ENCODE results near the gene PLCE1. TPM values are rescaled to one million over a fixed set of nuclear protein-coding genes. Genes with fewer than 3 reads are reported as not detected.
A peak's percentile ranks its signal among the peaks of the same experiment; 100 is the strongest.

Gene PLCE1
- total RNA-seq, 1 donor from 2014 or later, result 0.84 TPM

- Histone ChIP-seq H3K4me3 (ENCODE audit: insufficient read depth, low read depth, low read length) (no peak overlapping the region), H3K9ac (ENCODE audit: low read length) (no peak overlapping the region), H3K27ac (ENCODE audit: low read depth, low read length) (peak overlapping the region; percentile 44), H3K27me3 (ENCODE audit: insufficient read depth, low read length) (no peaks in the 10 kb centered on the region), H3K9me3 (ENCODE audit: insufficient read depth, low read depth, low read length) (no peaks in the 10 kb centered on the region), H2AFZ (ENCODE audit: low read depth, low read length) (peak overlapping the region; percentile 64), H3K4me2 (ENCODE audit: low read length) (peak overlapping the region; percentile 57), H3K36me3 (ENCODE audit: insufficient read depth, low read length) (no peaks in the 10 kb centered on the region), H3K4me1 (ENCODE audit: insufficient read depth, low read length) (peaks cover 15% of the 10 kb centered on the region), H3K79me2 (ENCODE audit: insufficient read depth, low read length) (no peaks in the 10 kb centered on the region), H4K20me1 (ENCODE audit: insufficient read depth, low read length) (no peaks in the 10 kb centered on the region)
- H3K4me3 Mint-ChIP-seq (ENCODE audit: unreplicated experiment), result no peak overlapping the region
- DNase-seq (ENCODE audit: low read depth) (peak; percentile 20), FAIRE-seq (no peak)
- TF ChIP-seq EZH2 (IDR thresholded peaks at IDR 0.05; ENCODE audit: insufficient read depth, low read length), result no peak
- TF ChIP-seq CTCF (IDR thresholded peaks at IDR 0.05; ENCODE audit: insufficient read depth, low read depth, low read length), result no peak
- H3K9me3 Mint-ChIP-seq (ENCODE audit: unreplicated experiment), result no peaks in the 10 kb centered on the region
- H3K27me3 Mint-ChIP-seq (ENCODE audit: low read depth, unreplicated experiment), result no peaks in the 10 kb centered on the region
- no peaks in the 10 kb centered on the region for H3K36me3 Mint-ChIP-seq (ENCODE audit: low read depth, unreplicated experiment)
- peaks cover 9% of the 10 kb centered on the region for H3K4me1 Mint-ChIP-seq (ENCODE audit: low read depth, unreplicated experiment)
- H3K27ac Mint-ChIP-seq (ENCODE audit: unreplicated experiment), result no peak overlapping the region
Measured at GRCh38 chr10:93947524-93947923, 46.2 kb upstream of the PLCE1 start.

GRCh38 chr10:93951905-93952304, 41.8 kb upstream of the PLCE1 start:
- Mint-ChIP-seq H3K36me3 (ENCODE audit: low read depth, unreplicated experiment) (no peaks in the 10 kb centered on the region), H3K27me3 (ENCODE audit: low read depth, unreplicated experiment) (no peaks in the 10 kb centered on the region), H3K9me3 (ENCODE audit: unreplicated experiment) (no peaks in the 10 kb centered on the region), H3K4me3 (ENCODE audit: unreplicated experiment) (no peak overlapping the region), H3K4me1 (ENCODE audit: low read depth, unreplicated experiment) (peaks cover 7% of the 10 kb centered on the region), H3K27ac (ENCODE audit: unreplicated experiment) (no peak overlapping the region)
- H3K27me3 ChIP-seq (ENCODE audit: insufficient read depth, low read length), result no peaks in the 10 kb centered on the region
- peaks cover 15% of the 10 kb centered on the region for H3K4me1 ChIP-seq (ENCODE audit: insufficient read depth, low read length)
- no peak overlapping the region for H3K4me3 ChIP-seq (ENCODE audit: insufficient read depth, low read depth, low read length)
- no peaks in the 10 kb centered on the region for H3K9me3 ChIP-seq (ENCODE audit: insufficient read depth, low read depth, low read length)
- H3K36me3 ChIP-seq (ENCODE audit: insufficient read depth, low read length), result no peaks in the 10 kb centered on the region
- H3K9ac ChIP-seq (ENCODE audit: low read length), result no peak overlapping the region
- no peak for DNase-seq (ENCODE audit: low read depth)
- no peak overlapping the region for H3K4me2 ChIP-seq (ENCODE audit: low read length)
- no peak overlapping the region for H2AFZ ChIP-seq (ENCODE audit: low read depth, low read length)
- no peaks in the 10 kb centered on the region for H3K79me2 ChIP-seq (ENCODE audit: insufficient read depth, low read length)
- TF ChIP-seq CTCF (IDR thresholded peaks at IDR 0.05; ENCODE audit: insufficient read depth, low read depth, low read length), result no peak
- no peak for TF ChIP-seq EZH2 (IDR thresholded peaks at IDR 0.05; ENCODE audit: insufficient read depth, low read length)
- no peak overlapping the region for H3K27ac ChIP-seq (ENCODE audit: low read depth, low read length)
- FAIRE-seq, result no peak
- H4K20me1 ChIP-seq (ENCODE audit: insufficient read depth, low read length), result no peaks in the 10 kb centered on the region

GRCh38 chr10:93954299-93954698, 39.4 kb upstream of the PLCE1 start:
- H3K9ac ChIP-seq (ENCODE audit: low read length), result no peak overlapping the region
- FAIRE-seq (no peak), DNase-seq (ENCODE audit: low read depth) (no peak)
- no peaks in the 10 kb centered on the region for H3K79me2 ChIP-seq (ENCODE audit: insufficient read depth, low read length)
- Mint-ChIP-seq H3K27ac (ENCODE audit: unreplicated experiment) (no peak overlapping the region), H3K9me3 (ENCODE audit: unreplicated experiment) (no peaks in the 10 kb centered on the region), H3K4me3 (ENCODE audit: unreplicated experiment) (no peak overlapping the region), H3K4me1 (ENCODE audit: low read depth, unreplicated experiment) (peaks cover 2% of the 10 kb centered on the region), H3K36me3 (ENCODE audit: low read depth, unreplicated experiment) (no peaks in the 10 kb centered on the region), H3K27me3 (ENCODE audit: low read depth, unreplicated experiment) (no peaks in the 10 kb centered on the region)
- no peaks in the 10 kb centered on the region for H3K9me3 ChIP-seq (ENCODE audit: insufficient read depth, low read depth, low read length)
- no peaks in the 10 kb centered on the region for H4K20me1 ChIP-seq (ENCODE audit: insufficient read depth, low read length)
- H3K4me2 ChIP-seq (ENCODE audit: low read length), result no peak overlapping the region
- peaks cover 6% of the 10 kb centered on the region for H3K4me1 ChIP-seq (ENCODE audit: insufficient read depth, low read length)
- H3K36me3 ChIP-seq (ENCODE audit: insufficient read depth, low read length), result no peaks in the 10 kb centered on the region
- no peak overlapping the region for H3K4me3 ChIP-seq (ENCODE audit: insufficient read depth, low read depth, low read length)
- H3K27ac ChIP-seq (ENCODE audit: low read depth, low read length), result peak overlapping the region; percentile 64
- H2AFZ ChIP-seq (ENCODE audit: low read depth, low read length), result no peak overlapping the region
- TF ChIP-seq CTCF (IDR thresholded peaks at IDR 0.05; ENCODE audit: insufficient read depth, low read depth, low read length) (no peak), EZH2 (IDR thresholded peaks at IDR 0.05; ENCODE audit: insufficient read depth, low read length) (no peak)
- H3K27me3 ChIP-seq (ENCODE audit: insufficient read depth, low read length), result no peaks in the 10 kb centered on the region
